ENCODE measurements around the gene CYB5RL.
"Not testable (repeated sequence)": the region's sequence is repeated elsewhere in the genome, so short reads cannot be mapped to it uniquely, and the experiment has no call there.

CYB5RL gene

GRCh38 chr1:54240741-54241335, 41.0 kb upstream of the CYB5RL start:
- TF ChIP-seq POLR2AphosphoS5 (IDR thresholded peaks at IDR 0.05; ENCODE audit: low read depth, low read length) (no peak), PAX5 (IDR thresholded peaks at IDR 0.05; ENCODE audit: insufficient read depth, low read length, severe bottlenecking) (no peak), SPI1 (IDR thresholded peaks at IDR 0.05; ENCODE audit: low read depth, low read length) (no peak), TAF1 (IDR thresholded peaks at IDR 0.05; ENCODE audit: low read depth, low read length) (no peak), POU2F2 (IDR thresholded peaks at IDR 0.05; ENCODE audit: low read depth, low read length) (no peak), POLR2A (IDR thresholded peaks at IDR 0.05; ENCODE audit: low read depth, low read length) (no peak)
- FAIRE-seq (no peak), DNase-seq (ENCODE audit: insufficient read length, low spot score) (no peak)

- TF ChIP-seq POLR2A (IDR thresholded peaks at IDR 0.05; ENCODE audit: low read depth, low read length) (no peak), TAF1 (IDR thresholded peaks at IDR 0.05; ENCODE audit: low read depth, low read length) (no peak), SPI1 (IDR thresholded peaks at IDR 0.05; ENCODE audit: low read depth, low read length) (no peak), POU2F2 (IDR thresholded peaks at IDR 0.05; ENCODE audit: low read depth, low read length) (no peak), POLR2AphosphoS5 (IDR thresholded peaks at IDR 0.05; ENCODE audit: low read depth, low read length) (no peak), PAX5 (IDR thresholded peaks at IDR 0.05; ENCODE audit: insufficient read depth, low read length, severe bottlenecking) (no peak)
- no peak for FAIRE-seq
- DNase-seq (ENCODE audit: insufficient read length, low spot score) = no peak
Observed at GRCh38 chr1:54239631-54240031, 39.8 kb upstream of the CYB5RL start.

GRCh38 chr1:54239035-54239383, 39.2 kb upstream of the CYB5RL start:
- FAIRE-seq (no peak), DNase-seq (ENCODE audit: insufficient read length, low spot score) (no peak)
- TF ChIP-seq POU2F2 (IDR thresholded peaks at IDR 0.05; ENCODE audit: low read depth, low read length) (no peak), POLR2A (IDR thresholded peaks at IDR 0.05; ENCODE audit: low read depth, low read length) (no peak)

- TF ChIP-seq POU2F2 (IDR thresholded peaks at IDR 0.05; ENCODE audit: low read depth, low read length) = no peak
- no peak for TF ChIP-seq TAF1 (IDR thresholded peaks at IDR 0.05; ENCODE audit: low read depth, low read length)
- no peak for TF ChIP-seq POLR2A (IDR thresholded peaks at IDR 0.05; ENCODE audit: low read depth, low read length)
- TF ChIP-seq POLR2AphosphoS5 (IDR thresholded peaks at IDR 0.05; ENCODE audit: low read depth, low read length) = no peak
- TF ChIP-seq SPI1 (IDR thresholded peaks at IDR 0.05; ENCODE audit: low read depth, low read length) = no peak
- TF ChIP-seq PAX5 (IDR thresholded peaks at IDR 0.05; ENCODE audit: insufficient read depth, low read length, severe bottlenecking) = no peak
- FAIRE-seq (no peak), DNase-seq (ENCODE audit: insufficient read length, low spot score) (no peak)
Observed at GRCh38 chr1:54238353-54239034, 38.7 kb upstream of the CYB5RL start.

GRCh38 chr1:54237586-54237985, 37.8 kb upstream of the CYB5RL start:
- no peak for DNase-seq (ENCODE audit: insufficient read length, low spot score)
- peak; percentile 13 for FAIRE-seq
- TF ChIP-seq SPI1 (IDR thresholded peaks at IDR 0.05; ENCODE audit: low read depth, low read length) (no peak), POLR2A (IDR thresholded peaks at IDR 0.05; ENCODE audit: low read depth, low read length) (no peak), POLR2AphosphoS5 (IDR thresholded peaks at IDR 0.05; ENCODE audit: low read depth, low read length) (no peak), POU2F2 (IDR thresholded peaks at IDR 0.05; ENCODE audit: low read depth, low read length) (no peak), PAX5 (IDR thresholded peaks at IDR 0.05; ENCODE audit: insufficient read depth, low read length, severe bottlenecking) (no peak)

- TF ChIP-seq SPI1 (IDR thresholded peaks at IDR 0.05; ENCODE audit: low read depth, low read length) (no peak), POU2F2 (IDR thresholded peaks at IDR 0.05; ENCODE audit: low read depth, low read length) (no peak), PAX5 (IDR thresholded peaks at IDR 0.05; ENCODE audit: insufficient read depth, low read length, severe bottlenecking) (no peak), POLR2A (IDR thresholded peaks at IDR 0.05; ENCODE audit: low read depth, low read length) (no peak), TAF1 (IDR thresholded peaks at IDR 0.05; ENCODE audit: low read depth, low read length) (no peak), POLR2AphosphoS5 (IDR thresholded peaks at IDR 0.05; ENCODE audit: low read depth, low read length) (no peak)
- FAIRE-seq (no peak), DNase-seq (ENCODE audit: insufficient read length, low spot score) (no peak)
Observed at GRCh38 chr1:54234284-54234683, 34.5 kb upstream of the CYB5RL start.

- FAIRE-seq; DNase-seq (ENCODE audit: insufficient read length, low spot score): not testable (repeated sequence)
Observed at GRCh38 chr1:54233196-54233595, 33.4 kb upstream of the CYB5RL start.

- DNase-seq (ENCODE audit: insufficient read length, low spot score) (no peak), FAIRE-seq (peak; percentile 33)
- TF ChIP-seq POU2F2 (IDR thresholded peaks at IDR 0.05; ENCODE audit: low read depth, low read length) (no peak), PAX5 (IDR thresholded peaks at IDR 0.05; ENCODE audit: insufficient read depth, low read length, severe bottlenecking) (no peak), SPI1 (IDR thresholded peaks at IDR 0.05; ENCODE audit: low read depth, low read length) (no peak), POLR2AphosphoS5 (IDR thresholded peaks at IDR 0.05; ENCODE audit: low read depth, low read length) (no peak), POLR2A (IDR thresholded peaks at IDR 0.05; ENCODE audit: low read depth, low read length) (no peak), TAF1 (IDR thresholded peaks at IDR 0.05; ENCODE audit: low read depth, low read length) (no peak)
Observed at GRCh38 chr1:54230507-54231339, 30.9 kb upstream of the CYB5RL start.

- TF ChIP-seq TAF1 (IDR thresholded peaks at IDR 0.05; ENCODE audit: low read depth, low read length) (no peak), POLR2A (IDR thresholded peaks at IDR 0.05; ENCODE audit: low read depth, low read length) (no peak), PAX5 (IDR thresholded peaks at IDR 0.05; ENCODE audit: insufficient read depth, low read length, severe bottlenecking) (no peak), POLR2AphosphoS5 (IDR thresholded peaks at IDR 0.05; ENCODE audit: low read depth, low read length) (no peak), SPI1 (IDR thresholded peaks at IDR 0.05; ENCODE audit: low read depth, low read length) (no peak), POU2F2 (IDR thresholded peaks at IDR 0.05; ENCODE audit: low read depth, low read length) (no peak)
- DNase-seq (ENCODE audit: insufficient read length, low spot score) (no peak), FAIRE-seq (no peak)
Observed at GRCh38 chr1:54229281-54229891, 29.6 kb upstream of the CYB5RL start.

Measured in GM12891 (cell line).